B cell (primary cell): ENCODE results near the gene OSGEP. TPM values are rescaled to one million over a fixed set of nuclear protein-coding genes. Genes with fewer than 3 reads are reported as not detected.

Experiments
- ATAC-seq: fragments of 200-7000 bp; cut with Tn5 transposase; one replicate; pipeline ENCODE4 v1.10.0; 2021; ENCODE audit warnings: low read depth, mild to moderate bottlenecking, moderate number of reproducible peaks, moderate library complexity
- CTCF ChIA-PET: fragments of 350-600 bp; sonication (Branson Sonifier 250); formaldehyde crosslinking; loops from one replicate; lab custom pipeline; 2021; ENCODE audit warnings: antibody characterized with exemption, inconsistent platforms; lab: Charles Lee
- POLR2A ChIA-PET: fragments of 350-600 bp; sonication (Branson Sonifier 250); formaldehyde crosslinking; loops from one replicate; lab custom pipeline; 2021; ENCODE audit warnings: antibody characterized with exemption; lab: Charles Lee
- DNase-seq: peaks from one replicate; pipeline ENCODE4 v3.0.0; 2013
- H2AFZ ChIP-seq: 2 replicates; pipeline ENCODE4 v1.6.1; 2012; ENCODE audit warnings: mild to moderate bottlenecking, low read depth, low read length; ENCODE audit not compliant: insufficient read depth, poor library complexity, severe bottlenecking
- H3K27ac ChIP-seq, 2 donors: 1 replicate in 1 of 2; 2 replicates in 1 of 2; pipeline ENCODE4 v1.5.1; 2012 to 2013; ENCODE audit warnings: low read length in 2 of 2, mild to moderate bottlenecking in 2 of 2, moderate library complexity in 1 of 2
- H3K27me3 ChIP-seq, 4 experiments: fragments of 200-600 bp in 1 of 4; sonication (generic) in 1 of 4; replicated peaks in 1 of 4; 1 replicate in 2 of 4; 2 replicates in 2 of 4; pipeline versions ENCODE4 v1.6.1 to v1.7.0; 2013 to 2016; ENCODE audit warnings: low read length in 3 of 4, mild to moderate bottlenecking in 2 of 4, mixed read lengths in 1 of 4, moderate library complexity in 1 of 4; ENCODE audit not compliant: insufficient read depth in 4 of 4, control insufficient read depth in 3 of 4; ENCODE audit errors: control extremely low read depth in 1 of 4
- H3K36me3 ChIP-seq, 2 experiments: replicated peaks in 1 of 2; 1 replicate in 1 of 2; 2 replicates in 1 of 2; pipeline versions ENCODE4 v1.6.1 to v1.7.1; 2013; ENCODE audit warnings: low read length in 1 of 2; ENCODE audit not compliant: insufficient read depth in 2 of 2, control insufficient read depth in 1 of 2; ENCODE audit errors: control extremely low read depth in 1 of 2, extremely low read depth in 1 of 2
- H3K4me1 ChIP-seq, 2 donors: fragments of 200-600 bp in 1 of 2; sonication (generic) in 1 of 2; 1 replicate in 1 of 2; 2 replicates in 1 of 2; pipeline versions ENCODE4 v1.5.1 to v1.6.1; 2013 to 2017; ENCODE audit warnings: low read length in 2 of 2; ENCODE audit not compliant: control insufficient read depth in 2 of 2, insufficient read depth in 2 of 2
- H3K4me2 ChIP-seq: replicated peaks from 2 replicates; pipeline ENCODE3; 2012; ENCODE audit warnings: mild to moderate bottlenecking, low read depth, low read length; ENCODE audit not compliant: poor library complexity, severe bottlenecking
- H3K4me3 ChIP-seq, 5 experiments: fragments of 200-600 bp in 1 of 5; sonication (generic) in 1 of 5; 1 replicate in 3 of 5; 2 replicates in 2 of 5; pipeline versions ENCODE4 v1.5.1 to v1.7.0; 2011 to 2016; ENCODE audit warnings: low read length in 4 of 5, mild to moderate bottlenecking in 4 of 5, low read depth in 2 of 5, control low read depth in 1 of 5, moderate library complexity in 1 of 5; ENCODE audit not compliant: insufficient read depth in 1 of 5; ENCODE audit errors: control extremely low read depth in 1 of 5, extremely low read depth in 1 of 5
- H3K79me2 ChIP-seq: fragments of 200-600 bp; sonication (generic); one replicate; pipeline ENCODE4 v1.6.0; 2016; ENCODE audit warnings: low read length; ENCODE audit not compliant: control insufficient read depth, insufficient read depth
- H3K9ac ChIP-seq: fragments of 200-600 bp; sonication (generic); 2 replicates; pipeline ENCODE4 v1.6.1; 2017; ENCODE audit warnings: mild to moderate bottlenecking, low read length, moderate library complexity
- H3K9me3 ChIP-seq, 3 donors: one replicate each; pipeline versions ENCODE4 v1.6.1 to v1.7.1; 2013; ENCODE audit warnings: low read length in 2 of 3; ENCODE audit not compliant: control insufficient read depth in 2 of 3, insufficient read depth in 1 of 3; ENCODE audit errors: control extremely low read depth in 1 of 3
- H4K20me1 ChIP-seq: 2 replicates; pipeline ENCODE4 v1.6.0; 2012; ENCODE audit warnings: mild to moderate bottlenecking, low read length; ENCODE audit not compliant: insufficient read depth, control insufficient read depth, poor library complexity, severe bottlenecking
- H3K27ac Mint-ChIP-seq: one replicate; pipeline ENCODE4 v1.8.0; 2021; ENCODE audit warnings: mixed read lengths
- H3K27me3 Mint-ChIP-seq: one replicate; pipeline ENCODE4 v1.8.0; 2021; ENCODE audit warnings: mixed read lengths
- H3K4me1 Mint-ChIP-seq: one replicate; pipeline ENCODE4 v1.8.0; 2021; ENCODE audit warnings: mixed read lengths
- H3K4me3 Mint-ChIP-seq: one replicate; pipeline ENCODE4 v1.8.0; 2021; ENCODE audit warnings: mixed read lengths
- H3K9me3 Mint-ChIP-seq: one replicate; pipeline ENCODE4 v1.8.0; 2022; ENCODE audit warnings: mixed read lengths; ENCODE audit not compliant: insufficient read depth
- EZH2 ChIP-seq: IDR thresholded peaks from 2 replicates; pipeline ENCODE4 v1.6.1; 2012; ENCODE audit warnings: borderline replicate concordance, low read depth, mild to moderate bottlenecking, moderate library complexity, low read length; ENCODE audit not compliant: insufficient read depth, poor library complexity, severe bottlenecking
- WGBS: methylation state at CpG from one replicate; pipeline ENCODE4 v1.1.5; 2013; ENCODE audit warnings: missing lambda C conversion rate; ENCODE audit not compliant: insufficient coverage; 5-methylcytosine and 5-hydroxymethylcytosine counted together
- intact Hi-C: fragments of 100-400 bp; cut with micrococcal nuclease; formaldehyde crosslinking; loops from one replicate; pipeline ENCODE4 v1.10.0; 2022
- polyA plus RNA-seq: library from polyadenylated mRNA; depleted of rRNA; stranded (reverse); fragments of >200 nt; gene quantifications from 2 replicates; pipeline ENCODE4 v1.2.3, GENCODE V29; 2012
- total RNA-seq, 2 donors: library from RNA; stranded (reverse); fragments of 120-200 nt in 1 of 2; gene quantifications; 1 replicate in 1 of 2; 2 replicates in 1 of 2; pipeline versions ENCODE4 v1.2.3 to v1.2.4, GENCODE V29; 2013 to 2022
- TF ChIP-seq, protein P1 (sequence below): fragments of 200-600 bp; IDR thresholded peaks from one replicate; pipeline ENCODE4 v1.8.0; 2022; ENCODE audit warnings: antibody characterized with exemption, mild to moderate bottlenecking

Gene OSGEP
- total and polyA plus RNA-seq, 2 donors (not counting 1 experiment from before 2014, with no cell fraction given): 117 to 156 TPM

DNA sequence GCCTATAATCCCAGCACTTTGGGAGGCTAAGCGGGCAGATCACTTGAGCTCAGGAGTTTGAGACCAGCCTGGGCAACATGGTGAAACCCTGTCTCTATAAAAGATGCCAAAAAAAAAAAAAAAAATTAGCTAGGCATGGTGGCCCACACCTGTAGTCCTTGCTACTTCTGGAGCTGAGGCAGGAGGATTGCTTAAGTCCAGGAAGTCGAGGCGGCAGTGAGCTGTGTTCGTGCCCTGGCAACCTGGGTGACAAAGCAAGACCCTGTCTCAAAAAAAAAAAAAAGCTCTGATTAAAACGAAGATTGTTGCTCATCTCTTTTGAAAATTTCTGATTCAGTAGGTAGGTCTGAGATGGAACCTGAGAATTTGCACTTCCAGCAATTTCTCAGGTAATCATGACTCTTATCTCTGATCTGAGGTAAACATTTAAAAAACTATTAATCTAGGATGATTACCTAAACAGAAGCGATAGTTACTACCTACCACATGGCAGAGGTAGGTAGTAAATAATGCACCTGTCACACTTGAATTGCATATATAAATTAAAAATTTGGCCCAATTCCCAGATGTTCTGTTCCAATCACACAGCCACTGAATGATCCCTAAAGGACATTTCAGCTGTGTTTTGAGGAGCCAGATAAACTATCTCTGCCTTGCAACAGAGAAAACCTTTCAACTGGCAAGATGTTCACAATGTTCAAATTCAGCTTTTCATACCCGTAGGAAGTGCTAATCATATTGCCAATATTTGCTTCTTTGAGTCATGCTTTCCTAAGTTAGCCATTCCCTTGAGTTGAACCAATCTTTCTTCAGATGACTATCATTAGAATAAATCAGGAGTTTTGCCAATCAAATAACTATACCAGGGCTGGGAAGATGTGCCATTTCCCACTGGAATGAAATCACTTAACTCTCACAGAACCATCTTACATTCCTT, 37.1 kb downstream of the OSGEP start:
- Histone ChIP-seq H3K9me3 (no peaks in the 10 kb centered on the region), H2AFZ (no peak overlapping the region), H3K4me1 (peaks cover 22 to 24% of the 10 kb centered on the region in 2 donors), H3K27ac (no peak overlapping the region), H3K27me3 (no peaks in the 10 kb centered on the region), H3K79me2 (peaks cover 31% of the 10 kb centered on the region), H3K36me3 (no peaks in the 10 kb centered on the region), H3K4me2 (no peak overlapping the region), H4K20me1 (no peaks in the 10 kb centered on the region), H3K4me3 (no peak overlapping the region), H3K9ac (no peak overlapping the region)
- Mint-ChIP-seq H3K4me1 (peaks cover 29% of the 10 kb centered on the region), H3K9me3 (no peaks in the 10 kb centered on the region), H3K4me3 (no peak overlapping the region), H3K27ac (no peak overlapping the region), H3K27me3 (no peaks in the 10 kb centered on the region)
- TF ChIP-seq EZH2: no peak
- TF ChIP-seq, protein P1, sequence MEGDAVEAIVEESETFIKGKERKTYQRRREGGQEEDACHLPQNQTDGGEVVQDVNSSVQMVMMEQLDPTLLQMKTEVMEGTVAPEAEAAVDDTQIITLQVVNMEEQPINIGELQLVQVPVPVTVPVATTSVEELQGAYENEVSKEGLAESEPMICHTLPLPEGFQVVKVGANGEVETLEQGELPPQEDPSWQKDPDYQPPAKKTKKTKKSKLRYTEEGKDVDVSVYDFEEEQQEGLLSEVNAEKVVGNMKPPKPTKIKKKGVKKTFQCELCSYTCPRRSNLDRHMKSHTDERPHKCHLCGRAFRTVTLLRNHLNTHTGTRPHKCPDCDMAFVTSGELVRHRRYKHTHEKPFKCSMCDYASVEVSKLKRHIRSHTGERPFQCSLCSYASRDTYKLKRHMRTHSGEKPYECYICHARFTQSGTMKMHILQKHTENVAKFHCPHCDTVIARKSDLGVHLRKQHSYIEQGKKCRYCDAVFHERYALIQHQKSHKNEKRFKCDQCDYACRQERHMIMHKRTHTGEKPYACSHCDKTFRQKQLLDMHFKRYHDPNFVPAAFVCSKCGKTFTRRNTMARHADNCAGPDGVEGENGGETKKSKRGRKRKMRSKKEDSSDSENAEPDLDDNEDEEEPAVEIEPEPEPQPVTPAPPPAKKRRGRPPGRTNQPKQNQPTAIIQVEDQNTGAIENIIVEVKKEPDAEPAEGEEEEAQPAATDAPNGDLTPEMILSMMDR: no peak
- DNase-seq: no peak
- no peak for ATAC-seq
- CTCF ChIA-PET: interaction anchor here (0.6 to 4.9 kb wide), 10 partner anchors 31 to 273 kb away, joined by 3 to 59 read pairs (median 4); partner anchors contain the start of genes APEX1, OSGEP and PIP4P1
- intact Hi-C loops: no loop called here
- WGBS: 60% methylated on average over 3 of the region's 7 CpGs
- POLR2A ChIA-PET: interaction anchor here (0.5 to 0.6 kb wide), 2 partner anchors 74 to 202 kb away, joined by 3 to 6 read pairs; no protein-coding TSS in a partner anchor
